ENCODE measurements around the gene CHKA. TPM values are rescaled to one million over a fixed set of nuclear protein-coding genes. Genes with fewer than 3 reads are reported as not detected.

CHKA gene
- total RNA-seq, 1 experiment from 2014 or later = 136 TPM

DNA sequence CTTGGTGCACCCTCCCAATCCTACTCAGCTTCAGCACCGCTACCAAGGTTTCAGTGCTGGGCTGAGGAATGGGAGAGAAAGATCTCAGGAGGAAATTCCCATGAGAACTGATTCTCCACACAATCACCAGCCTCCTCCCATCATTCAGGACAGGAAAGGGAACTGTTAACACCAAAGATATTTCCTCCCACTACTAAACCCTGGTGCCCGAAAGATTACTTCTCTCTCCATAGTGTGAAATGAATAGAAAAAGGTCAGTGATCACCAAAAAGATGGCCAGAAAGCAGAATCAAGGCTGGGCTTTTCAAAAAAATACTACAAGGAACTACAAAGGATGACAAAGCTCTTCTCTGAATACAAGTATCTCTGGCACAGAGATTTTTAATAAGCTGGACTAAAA is 56.3 kb downstream of the CHKA start:
- in situ Hi-C loops (cut with HindIII; ENCODE audit: low pct_unique_long_range_greater_than_20kb, low sequenced_read_pairs) = no loop called here
- Histone ChIP-seq H3K4me1 (ENCODE audit: control insufficient read depth, insufficient read depth, low read length) (no peaks in the 10 kb centered on the region), H3K27ac (ENCODE audit: low read length) (no peak overlapping the region), H3K9me3 (ENCODE audit: control insufficient read depth, insufficient read depth, low read depth, low read length) (no peaks in the 10 kb centered on the region), H3K4me3 (ENCODE audit: low read depth in 2 of 2, low read length in 2 of 2) (no peak overlapping the region), H3K27me3 (ENCODE audit: control insufficient read depth, insufficient read depth, low read length) (no peaks in the 10 kb centered on the region), H3K36me3 (ENCODE audit: control insufficient read depth, insufficient read depth, low read length) (peaks cover 25% of the 10 kb centered on the region)
- ATAC-seq (no peak), DNase-seq (ENCODE audit: low read depth, low spot score) (no peak)
- no TSS peak for BruUV-seq (replicated peaks)
- TF ChIP-seq, protein P1, sequence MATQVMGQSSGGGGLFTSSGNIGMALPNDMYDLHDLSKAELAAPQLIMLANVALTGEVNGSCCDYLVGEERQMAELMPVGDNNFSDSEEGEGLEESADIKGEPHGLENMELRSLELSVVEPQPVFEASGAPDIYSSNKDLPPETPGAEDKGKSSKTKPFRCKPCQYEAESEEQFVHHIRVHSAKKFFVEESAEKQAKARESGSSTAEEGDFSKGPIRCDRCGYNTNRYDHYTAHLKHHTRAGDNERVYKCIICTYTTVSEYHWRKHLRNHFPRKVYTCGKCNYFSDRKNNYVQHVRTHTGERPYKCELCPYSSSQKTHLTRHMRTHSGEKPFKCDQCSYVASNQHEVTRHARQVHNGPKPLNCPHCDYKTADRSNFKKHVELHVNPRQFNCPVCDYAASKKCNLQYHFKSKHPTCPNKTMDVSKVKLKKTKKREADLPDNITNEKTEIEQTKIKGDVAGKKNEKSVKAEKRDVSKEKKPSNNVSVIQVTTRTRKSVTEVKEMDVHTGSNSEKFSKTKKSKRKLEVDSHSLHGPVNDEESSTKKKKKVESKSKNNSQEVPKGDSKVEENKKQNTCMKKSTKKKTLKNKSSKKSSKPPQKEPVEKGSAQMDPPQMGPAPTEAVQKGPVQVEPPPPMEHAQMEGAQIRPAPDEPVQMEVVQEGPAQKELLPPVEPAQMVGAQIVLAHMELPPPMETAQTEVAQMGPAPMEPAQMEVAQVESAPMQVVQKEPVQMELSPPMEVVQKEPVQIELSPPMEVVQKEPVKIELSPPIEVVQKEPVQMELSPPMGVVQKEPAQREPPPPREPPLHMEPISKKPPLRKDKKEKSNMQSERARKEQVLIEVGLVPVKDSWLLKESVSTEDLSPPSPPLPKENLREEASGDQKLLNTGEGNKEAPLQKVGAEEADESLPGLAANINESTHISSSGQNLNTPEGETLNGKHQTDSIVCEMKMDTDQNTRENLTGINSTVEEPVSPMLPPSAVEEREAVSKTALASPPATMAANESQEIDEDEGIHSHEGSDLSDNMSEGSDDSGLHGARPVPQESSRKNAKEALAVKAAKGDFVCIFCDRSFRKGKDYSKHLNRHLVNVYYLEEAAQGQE (IDR thresholded peaks at IDR 0.05; ENCODE audit: insufficient read depth in 1 of 2, low read depth in 2 of 2, low read length in 1 of 2) = no peak
- TF ChIP-seq SIN3A (IDR thresholded peaks at IDR 0.05; ENCODE audit: borderline replicate concordance, insufficient read depth, low read depth, low read length) (no peak), POLR2AphosphoS5 (IDR thresholded peaks at IDR 0.05; ENCODE audit: low read depth, low read length) (no peak), TCF7L2 (IDR thresholded peaks at IDR 0.05; ENCODE audit: low read depth, low read length) (no peak)
- TF ChIP-seq, protein P2, sequence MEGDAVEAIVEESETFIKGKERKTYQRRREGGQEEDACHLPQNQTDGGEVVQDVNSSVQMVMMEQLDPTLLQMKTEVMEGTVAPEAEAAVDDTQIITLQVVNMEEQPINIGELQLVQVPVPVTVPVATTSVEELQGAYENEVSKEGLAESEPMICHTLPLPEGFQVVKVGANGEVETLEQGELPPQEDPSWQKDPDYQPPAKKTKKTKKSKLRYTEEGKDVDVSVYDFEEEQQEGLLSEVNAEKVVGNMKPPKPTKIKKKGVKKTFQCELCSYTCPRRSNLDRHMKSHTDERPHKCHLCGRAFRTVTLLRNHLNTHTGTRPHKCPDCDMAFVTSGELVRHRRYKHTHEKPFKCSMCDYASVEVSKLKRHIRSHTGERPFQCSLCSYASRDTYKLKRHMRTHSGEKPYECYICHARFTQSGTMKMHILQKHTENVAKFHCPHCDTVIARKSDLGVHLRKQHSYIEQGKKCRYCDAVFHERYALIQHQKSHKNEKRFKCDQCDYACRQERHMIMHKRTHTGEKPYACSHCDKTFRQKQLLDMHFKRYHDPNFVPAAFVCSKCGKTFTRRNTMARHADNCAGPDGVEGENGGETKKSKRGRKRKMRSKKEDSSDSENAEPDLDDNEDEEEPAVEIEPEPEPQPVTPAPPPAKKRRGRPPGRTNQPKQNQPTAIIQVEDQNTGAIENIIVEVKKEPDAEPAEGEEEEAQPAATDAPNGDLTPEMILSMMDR (IDR thresholded peaks at IDR 0.05) = no peak
- CTCF ChIA-PET = interaction anchor here (0.7 kb wide), 1 partner anchor 22 kb away, joined by 3 read pairs; no protein-coding TSS in a partner anchor
- intact Hi-C loops (cut with micrococcal nuclease; ENCODE audit: unreplicated experiment) = no loop called here
- POLR2A ChIA-PET = no interaction called here

DNA sequence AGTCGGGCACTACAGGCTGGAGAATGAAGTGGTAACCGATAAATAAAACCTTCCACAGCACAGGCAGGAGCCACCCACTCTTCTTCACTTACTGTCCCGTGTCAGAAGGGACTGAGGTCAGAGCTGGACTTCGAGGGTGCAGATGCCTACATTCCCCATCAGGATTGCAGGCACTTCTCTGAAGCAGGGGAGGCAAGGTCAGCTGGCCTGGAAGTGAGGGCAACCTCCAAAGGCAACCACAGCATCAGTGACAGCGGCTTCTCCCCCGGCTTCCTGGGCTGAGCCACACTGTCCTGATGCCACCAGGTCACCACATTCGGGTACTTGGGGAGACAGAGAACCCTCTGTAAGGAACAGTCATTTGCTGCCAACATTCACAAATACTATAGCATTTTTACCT is 59.7 kb downstream of the CHKA start:
- BruUV-seq (replicated peaks) = no TSS peak
- CTCF ChIA-PET = no interaction called here
- in situ Hi-C loops (cut with HindIII; ENCODE audit: low pct_unique_long_range_greater_than_20kb, low sequenced_read_pairs) = no loop called here
- peaks cover 26% of the 10 kb centered on the region for H3K36me3 ChIP-seq (ENCODE audit: control insufficient read depth, insufficient read depth, low read length)
- no peaks in the 10 kb centered on the region for H3K27me3 ChIP-seq (ENCODE audit: control insufficient read depth, insufficient read depth, low read length)
- intact Hi-C loops (cut with micrococcal nuclease; ENCODE audit: unreplicated experiment) = no loop called here
- H3K27ac ChIP-seq (ENCODE audit: low read length) = no peak overlapping the region
- H3K4me1 ChIP-seq (ENCODE audit: control insufficient read depth, insufficient read depth, low read length) = no peaks in the 10 kb centered on the region
- TF ChIP-seq SIN3A (IDR thresholded peaks at IDR 0.05; ENCODE audit: borderline replicate concordance, insufficient read depth, low read depth, low read length) = no peak
- no peaks in the 10 kb centered on the region for H3K9me3 ChIP-seq (ENCODE audit: control insufficient read depth, insufficient read depth, low read depth, low read length)
- POLR2A ChIA-PET = no interaction called here
- ATAC-seq (no peak), DNase-seq (ENCODE audit: low read depth, low spot score) (no peak)
- H3K4me3 ChIP-seq (ENCODE audit: low read depth in 2 of 2, low read length in 2 of 2) = no peak overlapping the region

DNA sequence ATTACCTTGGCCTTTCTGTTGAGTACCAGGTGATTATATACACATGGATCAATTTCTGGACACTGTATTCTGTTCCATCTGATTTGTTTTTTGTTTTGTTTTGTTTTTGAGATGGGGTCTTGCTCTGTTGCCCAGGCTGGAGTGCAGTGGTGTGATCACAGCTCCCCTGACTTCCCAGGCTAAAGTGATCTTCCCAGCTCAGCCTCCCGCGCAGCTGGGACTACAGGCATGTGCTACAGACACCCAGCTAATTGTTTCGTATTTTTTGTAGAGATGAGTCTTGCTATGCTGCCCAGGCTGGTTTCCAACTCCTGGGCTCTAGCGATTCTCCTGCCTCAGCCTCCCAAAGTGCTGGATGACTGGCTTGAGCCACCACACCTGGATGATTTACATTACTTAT is 63.4 kb downstream of the CHKA start:
- DNase-seq (ENCODE audit: low read depth, low spot score) (no peak), ATAC-seq (no peak)
- no TSS peak for BruUV-seq (replicated peaks)
- no peaks in the 10 kb centered on the region for H3K9me3 ChIP-seq (ENCODE audit: control insufficient read depth, insufficient read depth, low read depth, low read length)
- TF ChIP-seq TCF7L2 (IDR thresholded peaks at IDR 0.05; ENCODE audit: low read depth, low read length) = no peak
- no peak for TF ChIP-seq POLR2AphosphoS5 (IDR thresholded peaks at IDR 0.05; ENCODE audit: low read depth, low read length)
- TF ChIP-seq, protein P2 (IDR thresholded peaks at IDR 0.05) = no peak
- TF ChIP-seq, protein P1 (IDR thresholded peaks at IDR 0.05; ENCODE audit: insufficient read depth in 1 of 2, low read depth in 2 of 2, low read length in 1 of 2) = no peak
- no peak for TF ChIP-seq SIN3A (IDR thresholded peaks at IDR 0.05; ENCODE audit: borderline replicate concordance, insufficient read depth, low read depth, low read length)
- in situ Hi-C loops (cut with HindIII; ENCODE audit: low pct_unique_long_range_greater_than_20kb, low sequenced_read_pairs) (no loop called here), intact Hi-C loops (cut with micrococcal nuclease; ENCODE audit: unreplicated experiment) (no loop called here)
- H3K27ac ChIP-seq (ENCODE audit: low read length) = no peak overlapping the region
- CTCF ChIA-PET = no interaction called here
- no peaks in the 10 kb centered on the region for H3K27me3 ChIP-seq (ENCODE audit: control insufficient read depth, insufficient read depth, low read length)
- peaks cover 10% of the 10 kb centered on the region for H3K36me3 ChIP-seq (ENCODE audit: control insufficient read depth, insufficient read depth, low read length)
- no peak overlapping the region for H3K4me3 ChIP-seq (ENCODE audit: low read depth in 2 of 2, low read length in 2 of 2)
- POLR2A ChIA-PET = no interaction called here
- H3K4me1 ChIP-seq (ENCODE audit: control insufficient read depth, insufficient read depth, low read length) = no peaks in the 10 kb centered on the region

Data from Panc1 (cell line).